HG03432 (cell line): ENCODE data around the gene TMEM88.
"Not testable (repeated sequence)": the region's sequence is repeated elsewhere in the genome, so short reads cannot be mapped to it uniquely, and the experiment has no call there.

ENCODE experiments used
- ATAC-seq: cut with Tn5 transposase; IDR thresholded peaks from one replicate; pipeline ENCODE4 v1.9.1; 2021; ENCODE audit warnings: mild to moderate bottlenecking, moderate library complexity; ENCODE audit not compliant: unreplicated experiment

Gene TMEM88, protein sequence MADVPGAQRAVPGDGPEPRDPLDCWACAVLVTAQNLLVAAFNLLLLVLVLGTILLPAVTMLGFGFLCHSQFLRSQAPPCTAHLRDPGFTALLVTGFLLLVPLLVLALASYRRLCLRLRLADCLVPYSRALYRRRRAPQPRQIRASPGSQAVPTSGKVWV

DNA sequence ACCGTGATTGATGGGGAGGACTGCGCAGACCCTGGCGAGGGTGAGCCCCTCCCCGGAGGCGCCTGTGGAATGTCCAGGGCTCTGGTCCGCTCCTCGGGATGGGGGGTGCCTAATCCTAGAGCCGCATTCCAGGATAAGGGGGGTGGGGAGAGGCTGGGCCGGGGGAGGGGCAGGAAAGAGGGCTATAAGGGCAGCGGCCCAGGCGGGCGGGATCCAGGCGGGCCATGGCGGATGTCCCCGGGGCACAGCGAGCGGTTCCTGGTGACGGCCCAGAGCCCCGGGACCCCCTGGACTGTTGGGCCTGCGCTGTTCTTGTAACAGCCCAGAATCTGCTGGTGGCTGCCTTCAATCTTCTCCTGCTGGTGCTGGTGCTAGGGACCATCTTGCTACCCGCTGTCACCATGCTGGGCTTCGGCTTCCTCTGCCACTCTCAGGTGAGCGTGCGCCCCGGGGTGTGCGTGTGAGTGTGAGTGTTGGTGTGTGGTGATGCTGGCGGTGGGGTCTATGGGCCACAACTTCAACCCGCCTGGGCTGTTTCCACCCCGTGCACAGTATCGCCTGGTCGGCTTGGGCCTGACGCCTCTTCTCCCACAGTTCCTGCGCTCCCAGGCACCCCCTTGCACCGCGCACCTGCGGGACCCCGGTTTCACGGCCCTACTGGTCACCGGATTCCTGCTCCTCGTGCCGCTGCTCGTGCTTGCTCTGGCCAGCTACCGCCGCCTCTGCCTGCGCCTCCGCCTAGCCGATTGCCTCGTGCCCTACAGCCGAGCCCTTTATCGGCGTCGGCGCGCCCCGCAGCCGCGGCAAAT lies at the start of gene TMEM88:
Gene TMEM88 (plus strand): TSS at position 216 of the 809 bp plus-strand sequence. CDS start 9 bp downstream, at position 225.
- ATAC-seq, result no peak

DNA sequence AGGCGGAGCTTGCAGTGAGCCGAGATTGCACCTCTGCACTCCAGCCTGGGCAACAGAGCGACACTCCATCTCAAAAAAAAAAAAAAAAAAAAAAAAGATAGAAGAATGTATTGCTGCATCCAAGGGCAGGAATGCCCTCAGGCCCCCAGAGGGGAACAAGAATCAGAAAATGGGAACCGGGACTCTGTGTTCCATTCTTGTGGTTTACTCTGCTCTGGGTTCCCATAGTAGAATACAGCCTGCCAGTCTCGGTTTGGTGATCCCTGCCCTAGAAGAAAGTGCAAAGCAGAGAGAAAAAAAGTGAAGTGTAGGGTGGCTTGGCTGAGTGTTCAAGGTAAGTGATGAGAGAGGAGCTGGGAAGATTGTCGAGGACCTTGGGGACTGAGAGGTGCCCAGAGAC lies 48.3 kb upstream of the TMEM88 start:
- no peak for ATAC-seq

DNA sequence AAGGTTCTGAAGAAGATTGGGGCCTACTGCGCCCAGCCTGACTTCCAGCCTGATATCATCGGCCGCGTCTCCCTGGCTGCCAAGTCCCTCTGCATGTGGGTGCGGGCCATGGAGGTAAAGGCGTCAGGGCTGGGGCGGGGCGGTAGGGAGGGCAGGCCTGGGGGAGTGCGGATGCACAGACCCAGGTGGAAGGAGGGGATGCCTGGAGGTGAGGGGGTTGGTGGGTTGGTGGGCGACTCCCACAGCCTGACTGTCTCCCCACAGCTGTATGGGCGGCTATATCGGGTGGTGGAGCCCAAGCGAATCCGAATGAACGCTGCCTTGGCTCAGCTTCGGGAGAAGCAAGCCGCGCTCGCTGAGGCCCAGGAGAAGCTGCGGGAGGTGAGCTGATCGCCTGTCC lies 47.7 kb upstream of the TMEM88 start:
- ATAC-seq, result no peak

DNA sequence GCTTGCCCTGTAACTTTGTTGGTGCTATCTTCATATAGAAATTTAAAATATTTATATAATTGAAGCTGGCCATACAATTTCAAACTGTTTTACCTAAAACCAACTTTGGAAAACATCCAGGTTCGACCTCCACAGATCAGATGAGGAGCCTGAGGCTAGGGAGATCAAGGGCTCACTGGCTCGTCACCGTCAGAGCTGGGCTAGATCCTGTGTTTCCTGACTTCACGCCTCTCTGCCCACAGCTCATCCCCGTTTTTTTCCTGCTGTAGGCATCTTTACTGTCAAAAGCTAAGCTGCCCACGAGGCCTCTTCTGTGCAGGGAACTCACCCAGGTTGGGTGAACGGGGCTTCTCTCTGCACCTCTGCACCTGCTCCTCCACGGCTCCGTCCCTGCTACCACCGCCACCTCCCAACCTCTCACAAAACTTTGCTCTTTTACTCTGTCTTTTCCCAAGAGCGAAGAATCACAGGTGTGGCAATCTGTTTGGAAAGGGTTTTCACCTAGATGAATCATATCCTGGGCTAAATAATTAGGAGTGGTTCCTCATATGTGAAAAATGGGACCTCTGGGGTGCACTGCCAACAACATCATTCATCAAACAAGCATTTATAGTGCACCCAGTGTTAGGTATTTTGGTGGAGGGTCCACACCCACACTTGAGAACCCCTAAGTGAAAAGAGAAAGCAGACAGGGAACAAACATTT lies 45.6 kb upstream of the TMEM88 start:
- ATAC-seq, result no peak

DNA sequence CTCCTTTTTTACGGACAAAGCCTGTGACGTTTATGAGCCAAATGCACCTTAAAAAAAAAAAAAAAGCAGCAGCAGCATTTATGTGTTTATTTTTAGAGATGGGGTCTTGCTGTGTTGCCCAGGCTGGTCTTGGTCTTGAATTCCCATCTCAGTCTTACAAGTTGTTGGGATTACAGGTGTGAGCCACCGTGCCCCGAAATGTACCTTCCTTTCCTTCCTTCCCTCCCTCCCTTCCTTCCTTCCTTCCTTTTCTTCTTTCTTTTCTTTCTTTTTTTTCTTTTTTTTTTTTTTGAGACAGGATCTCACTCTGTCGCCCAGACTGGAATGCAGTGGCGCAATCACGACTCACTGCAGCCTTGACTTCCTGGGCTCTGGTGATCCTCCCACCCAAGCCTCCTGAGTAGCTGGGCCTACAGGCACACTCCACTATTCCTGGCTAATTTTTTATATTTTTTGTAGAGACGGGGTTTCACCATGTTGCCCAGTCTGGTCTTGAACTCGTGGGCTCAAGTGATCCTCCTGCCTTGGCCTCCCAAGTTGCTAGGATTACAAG lies 45.0 kb upstream of the TMEM88 start:
- not testable (repeated sequence) for ATAC-seq

DNA sequence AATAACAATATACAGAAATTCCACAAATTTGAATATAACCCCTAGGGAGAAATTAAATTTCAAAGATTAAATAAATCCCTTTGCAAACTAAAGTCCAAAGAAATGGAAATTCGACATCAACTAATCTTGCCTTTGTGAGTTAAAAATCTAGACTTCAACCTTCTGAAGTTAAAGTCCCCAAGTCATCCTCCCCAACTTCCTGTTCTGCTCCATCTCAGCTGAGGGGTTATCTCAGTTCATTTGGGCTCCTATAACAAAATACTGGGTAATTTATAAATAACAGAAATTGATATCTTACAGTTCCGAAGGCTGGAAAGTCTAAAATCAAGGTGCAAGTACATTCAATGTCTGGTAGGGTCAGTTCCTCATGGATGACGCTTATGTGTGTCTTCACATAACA lies 43.6 kb upstream of the TMEM88 start:
- ATAC-seq, result no peak

DNA sequence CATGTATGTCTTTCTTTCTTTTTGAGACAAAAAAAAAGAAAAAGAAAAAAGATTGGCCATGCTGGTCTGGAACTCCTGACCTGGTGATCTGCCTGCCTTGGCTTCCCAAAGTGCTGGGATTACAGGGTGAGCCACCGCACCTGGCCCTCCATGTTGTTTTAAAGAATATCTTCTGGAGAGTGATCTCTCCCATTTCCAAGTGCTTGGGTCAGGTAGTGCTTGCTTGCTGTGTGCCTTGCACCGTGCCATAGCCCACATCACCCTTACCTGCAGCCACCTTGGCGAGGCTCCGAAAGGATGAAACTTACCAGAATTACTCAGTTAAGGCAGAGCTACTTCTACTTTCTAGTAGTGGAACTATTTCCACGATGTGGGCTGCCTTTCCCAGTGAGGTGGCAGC lies 39.9 kb upstream of the TMEM88 start:
- no peak for ATAC-seq

DNA sequence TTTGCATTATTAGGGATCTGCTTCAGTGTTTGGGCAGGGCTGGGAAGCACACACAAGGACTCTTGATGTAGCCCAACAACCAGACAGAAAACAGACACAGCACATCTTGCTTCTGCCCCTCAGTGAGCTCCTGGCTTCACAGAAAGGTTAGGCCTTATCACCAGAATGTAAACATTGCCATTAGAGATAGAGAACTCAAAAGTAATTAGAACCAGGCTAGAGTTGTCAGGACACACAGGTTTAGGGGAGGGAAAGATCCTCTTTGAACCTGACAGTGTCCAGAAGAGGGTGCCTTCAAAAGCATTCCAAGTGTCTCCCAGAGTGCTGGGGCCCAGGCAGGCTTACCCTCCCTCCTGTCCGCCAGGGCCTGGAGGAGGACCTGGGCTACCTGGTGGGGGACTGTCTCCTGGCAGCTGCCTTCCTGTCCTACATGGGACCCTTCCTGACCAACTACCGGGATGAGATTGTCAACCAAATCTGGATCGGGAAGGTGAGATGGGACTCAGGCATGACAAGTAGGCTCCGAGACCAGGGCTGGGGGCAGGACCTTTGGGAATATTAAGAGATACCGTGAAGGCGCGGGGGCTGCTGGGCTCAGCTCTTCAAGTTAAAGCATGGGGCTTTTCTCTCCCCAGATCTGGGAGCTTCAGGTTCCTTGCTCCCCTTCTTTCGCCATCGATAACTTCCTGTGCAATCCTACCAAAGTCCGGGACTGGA lies 37.8 kb upstream of the TMEM88 start:
- ATAC-seq, result no peak

DNA sequence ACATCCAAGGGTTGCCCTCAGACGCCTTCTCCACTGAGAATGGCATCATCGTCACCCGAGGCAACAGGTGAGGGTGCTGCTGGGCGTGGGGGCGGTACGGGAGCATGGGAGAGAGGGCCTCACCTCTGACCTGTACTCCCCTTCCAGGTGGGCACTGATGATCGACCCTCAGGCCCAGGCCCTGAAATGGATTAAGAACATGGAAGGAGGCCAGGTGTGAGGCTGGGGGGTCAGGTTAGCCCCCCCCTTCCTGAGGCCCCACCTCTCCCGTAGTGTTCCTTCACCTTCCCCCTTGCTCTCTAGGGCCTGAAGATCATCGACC lies 37.3 kb upstream of the TMEM88 start:
- no peak for ATAC-seq

DNA sequence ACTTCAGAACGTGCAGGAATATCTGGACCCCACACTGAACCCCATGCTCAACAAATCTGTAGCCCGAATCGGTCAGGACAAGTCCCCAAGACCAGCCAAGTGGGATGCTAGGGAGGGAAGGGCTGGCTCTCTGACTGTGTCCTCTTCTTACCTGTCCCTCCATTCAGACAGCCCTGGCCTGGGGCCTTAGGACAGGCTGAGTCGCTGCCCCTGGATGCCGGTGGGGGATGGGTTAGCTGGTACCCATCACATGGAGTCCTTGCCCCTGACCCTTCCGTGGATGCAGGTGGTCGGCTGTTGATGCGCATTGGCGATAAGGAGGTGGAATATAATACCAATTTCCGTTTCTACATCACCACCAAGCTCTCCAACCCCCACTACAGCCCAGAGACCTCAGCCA lies 36.8 kb upstream of the TMEM88 start:
- no peak for ATAC-seq

DNA sequence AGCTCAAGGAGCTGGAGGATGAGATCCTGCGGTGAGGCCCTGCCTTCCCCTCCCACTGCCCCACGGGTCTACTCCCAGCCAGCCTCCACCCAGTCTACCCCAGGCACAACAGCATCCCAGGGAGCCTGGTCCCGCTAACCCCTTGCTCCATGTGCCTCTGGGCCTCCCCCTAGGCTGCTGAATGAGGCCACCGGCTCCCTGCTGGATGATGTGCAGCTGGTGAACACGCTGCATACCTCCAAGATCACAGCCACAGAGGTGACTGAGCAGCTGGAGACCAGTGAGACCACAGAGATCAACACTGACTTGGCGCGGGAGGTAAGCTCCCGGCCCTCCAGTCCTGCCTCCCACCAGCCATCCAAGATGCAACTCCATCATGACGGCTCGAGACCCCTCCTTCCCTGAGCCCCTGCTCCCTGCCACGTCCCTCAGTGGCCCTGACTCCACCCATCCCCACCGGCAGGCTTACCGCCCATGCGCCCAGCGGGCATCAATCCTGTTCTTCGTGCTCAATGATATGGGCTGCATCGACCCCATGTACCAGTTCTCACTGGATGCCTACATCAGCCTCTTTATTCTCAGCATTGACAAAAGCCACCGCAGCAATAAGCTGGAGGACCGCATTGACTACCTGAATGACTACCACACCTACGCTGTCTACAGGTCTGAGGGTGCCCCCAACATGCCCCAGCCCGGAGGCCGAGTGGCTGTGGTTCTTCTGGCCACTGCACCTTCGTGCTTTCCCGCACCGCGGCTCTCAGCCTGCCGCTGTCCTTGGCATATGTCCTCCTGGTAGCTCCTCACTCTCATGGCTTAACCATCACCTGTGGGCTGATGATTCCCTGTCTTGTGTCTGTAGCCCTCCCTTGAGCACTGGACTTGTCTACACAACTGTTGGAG lies 35.9 kb upstream of the TMEM88 start:
- ATAC-seq, result no peak

DNA sequence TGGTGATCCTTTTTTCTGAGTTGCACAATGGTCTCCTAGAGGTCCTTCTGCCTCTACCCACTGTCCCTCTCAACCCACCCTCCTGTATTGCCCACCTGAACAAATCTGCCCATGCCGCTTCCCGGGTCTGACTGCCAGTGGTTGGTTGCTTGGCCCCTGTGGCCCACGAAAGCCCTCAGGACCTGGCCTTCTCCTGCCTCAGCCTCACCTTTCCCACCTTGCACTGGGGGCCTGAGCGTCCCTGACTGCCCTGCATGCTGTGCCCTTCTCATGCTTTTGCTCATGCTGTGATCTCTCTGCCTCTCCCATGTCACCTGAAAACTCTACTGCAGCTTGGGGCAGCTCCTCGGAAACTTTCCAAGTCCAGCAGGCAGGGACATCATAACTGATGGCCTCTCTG lies 34.6 kb upstream of the TMEM88 start:
- no peak for ATAC-seq

DNA sequence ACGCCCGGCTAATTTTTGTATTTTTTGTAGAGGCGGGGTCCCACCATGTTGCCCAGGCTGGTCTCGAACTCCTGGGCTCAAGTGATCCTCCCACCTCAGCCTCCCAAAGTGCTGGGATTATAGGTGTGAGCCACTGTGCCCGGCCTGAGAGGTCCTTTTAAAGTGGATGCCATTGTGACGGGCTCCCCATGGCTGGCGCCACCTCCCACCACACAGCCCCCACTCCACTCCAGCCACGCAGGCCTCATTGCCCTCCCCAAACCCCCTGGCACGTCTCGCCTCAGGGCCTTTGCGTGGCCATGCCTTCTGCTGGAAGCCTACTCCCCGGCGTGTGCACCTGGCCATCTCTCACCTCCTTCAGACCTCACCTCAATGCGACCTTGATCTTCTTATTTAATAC lies 32.7 kb upstream of the TMEM88 start:
- ATAC-seq, result no peak

DNA sequence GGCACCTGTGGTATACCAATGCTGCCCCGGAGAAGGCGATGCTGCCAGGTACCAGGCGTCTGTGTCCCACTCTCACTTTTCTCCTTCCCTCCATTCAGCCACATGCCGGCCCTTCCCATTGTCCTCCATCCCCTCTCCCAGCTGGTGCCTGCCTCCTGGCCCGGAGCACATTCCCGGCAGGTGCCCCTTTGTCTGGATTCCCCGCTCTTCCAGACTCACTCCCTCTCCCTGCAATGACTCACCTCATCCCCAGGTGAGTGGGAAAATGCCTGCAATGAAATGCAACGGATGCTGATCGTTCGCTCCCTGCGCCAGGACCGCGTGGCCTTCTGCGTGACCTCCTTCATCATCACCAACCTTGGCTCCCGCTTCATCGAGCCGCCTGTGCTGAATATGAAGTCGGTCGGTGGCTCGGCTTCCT lies 31.3 kb upstream of the TMEM88 start:
- no peak for ATAC-seq

DNA sequence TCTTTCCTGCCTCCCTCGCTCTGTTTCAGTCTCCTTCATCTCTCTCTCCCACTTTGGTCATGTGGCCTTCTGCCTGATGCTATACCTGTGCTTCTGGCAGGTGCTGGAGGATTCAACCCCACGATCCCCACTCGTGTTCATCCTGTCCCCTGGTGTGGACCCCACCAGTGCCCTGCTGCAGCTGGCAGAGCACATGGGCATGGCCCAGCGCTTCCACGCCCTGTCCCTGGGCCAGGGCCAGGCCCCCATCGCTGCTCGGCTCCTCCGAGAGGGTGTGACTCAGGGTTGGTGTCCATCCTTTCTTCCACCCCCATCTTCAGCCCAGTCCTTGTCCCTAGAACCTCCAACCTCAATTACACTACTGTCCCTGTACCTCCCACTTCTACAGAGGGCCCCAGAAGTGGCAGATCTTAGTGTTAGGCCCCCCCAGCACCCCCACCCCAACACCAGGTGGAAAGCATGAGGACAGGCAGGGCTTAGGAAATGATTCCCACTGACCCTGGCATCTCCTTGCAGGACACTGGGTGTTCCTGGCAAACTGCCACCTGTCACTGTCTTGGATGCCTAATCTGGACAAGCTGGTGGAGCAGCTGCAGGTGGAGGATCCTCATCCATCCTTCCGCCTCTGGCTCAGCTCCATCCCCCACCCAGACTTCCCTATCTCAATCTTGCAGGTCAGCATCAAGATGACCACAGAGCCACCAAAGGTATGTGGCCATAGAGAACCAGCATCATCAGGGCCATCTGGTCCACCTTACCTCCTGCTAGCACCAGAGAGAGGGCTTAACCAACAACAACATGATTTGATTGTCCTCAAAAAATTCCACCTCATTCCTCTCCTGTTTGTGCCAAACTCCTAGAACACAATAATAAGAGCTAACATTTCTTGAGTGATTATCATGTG lies 30.6 kb upstream of the TMEM88 start:
- no peak for ATAC-seq

DNA sequence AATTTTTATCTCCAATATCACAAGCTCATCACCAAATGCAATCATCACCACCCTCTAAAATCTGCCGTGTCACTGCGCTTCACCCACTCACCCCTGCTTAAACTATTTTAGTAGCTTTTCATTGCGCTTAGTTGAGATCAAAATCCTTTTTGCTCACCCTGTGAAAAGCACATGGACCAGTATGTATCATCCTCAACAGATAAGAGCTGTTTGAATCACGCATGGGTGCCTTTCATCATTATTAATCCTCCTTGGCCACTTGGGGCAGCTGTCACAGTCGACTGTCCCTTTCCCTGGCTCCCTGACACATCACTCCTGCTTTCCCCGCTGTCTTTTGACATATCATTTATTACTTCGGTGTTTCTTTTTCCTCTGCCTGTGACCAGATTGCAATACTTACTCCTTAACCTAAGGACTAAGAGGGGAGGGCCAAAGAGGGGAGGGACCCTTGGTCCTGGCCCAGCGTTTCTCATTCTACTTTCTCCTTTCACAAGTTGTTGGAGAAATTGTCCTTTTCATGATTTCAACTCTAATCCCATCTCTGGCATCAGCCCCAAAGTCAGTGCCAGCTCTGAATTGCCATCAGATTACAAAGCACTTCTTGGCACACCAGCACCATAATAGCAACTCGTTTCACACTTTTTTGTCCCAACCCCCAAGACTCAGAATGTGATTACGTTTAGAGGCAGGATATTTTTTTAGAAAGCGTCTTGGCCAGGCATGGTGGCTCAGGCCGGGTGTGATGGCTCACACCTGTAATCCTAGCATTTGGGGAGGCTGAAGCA lies 29.5 kb upstream of the TMEM88 start:
- no peak for ATAC-seq

DNA sequence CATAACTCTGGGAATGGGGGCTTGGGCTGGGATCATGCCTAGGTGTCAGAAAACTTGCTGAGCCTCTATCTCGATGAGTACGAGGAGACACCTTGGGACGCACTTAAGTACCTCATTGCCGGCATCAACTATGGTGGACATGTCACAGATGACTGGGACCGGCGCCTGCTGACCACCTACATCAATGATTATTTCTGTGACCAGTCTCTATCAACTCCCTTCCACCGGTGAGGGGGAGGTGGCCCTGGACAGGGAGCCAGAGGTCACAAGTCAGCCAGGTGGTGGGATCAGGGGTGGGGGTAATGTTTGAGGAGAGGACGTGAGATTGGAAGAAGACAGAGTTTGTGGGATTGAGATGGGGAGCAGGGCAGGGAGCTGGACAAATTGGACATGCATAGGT lies 24.2 kb upstream of the TMEM88 start:
- no peak for ATAC-seq

DNA sequence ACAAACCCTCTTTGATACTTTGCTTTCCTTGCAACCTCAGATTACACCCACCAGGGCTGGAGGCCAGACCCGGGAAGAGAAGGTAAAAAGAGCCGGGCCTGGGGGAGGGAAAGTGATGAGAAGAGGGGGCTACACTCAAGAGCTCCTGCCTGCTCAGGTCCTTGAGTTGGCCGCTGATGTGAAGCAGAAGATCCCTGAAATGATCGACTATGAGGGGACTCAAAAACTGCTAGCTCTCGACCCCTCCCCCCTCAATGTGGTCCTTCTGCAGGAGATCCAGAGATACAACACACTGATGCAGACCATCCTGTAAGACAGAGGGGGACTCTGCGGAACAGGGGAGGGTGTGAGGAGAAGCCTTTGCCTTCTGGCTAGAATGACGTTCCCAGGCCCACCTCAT lies 23.6 kb upstream of the TMEM88 start:
- ATAC-seq, result no peak
